Caco-2 (cell line): ENCODE results near the gene RNF130. TPM values are rescaled to one million over a fixed set of nuclear protein-coding genes. Genes with fewer than 3 reads are reported as not detected.

Experiments used
- BruUV-seq: library from RNA; stranded (reverse); fragments of 400-500 nt; replicated peaks from 2 replicates; lab custom pipeline; 2021; lab: Mats Ljungman, UMichigan
- CTCF ChIA-PET: fragments of 300-600 bp; sonication (Branson Sonifier 250); formaldehyde crosslinking; loops from one replicate; lab custom pipeline; 2022; ENCODE audit warnings: antibody characterized with exemption; lab: Charles Lee
- POLR2A ChIA-PET: fragments of 300-600 bp; sonication (Branson Sonifier 250); formaldehyde crosslinking; loops from one replicate; lab custom pipeline; 2022; ENCODE audit warnings: antibody characterized with exemption; lab: Charles Lee
- DNase-seq, 2 experiments: peaks; one replicate each; pipeline versions ENCODE4 v3.0.0 to v3.0.0-alpha.2; 2020 to 2022
- H3K27me3 ChIP-seq: replicated peaks from 2 replicates; pipeline ENCODE4 v1.6.0; 2011; ENCODE audit warnings: low read length; ENCODE audit not compliant: control insufficient read depth, insufficient read depth
- H3K36me3 ChIP-seq: 2 replicates; pipeline ENCODE4 v1.5.1; 2011; ENCODE audit warnings: low read length; ENCODE audit not compliant: control insufficient read depth, insufficient read depth
- H3K4me1 ChIP-seq: fragments of 250-450 bp; sonication (Bioruptor Pico); 2 replicates; pipeline ENCODE4 v1.5.1; 2020; ENCODE audit warnings: mild to moderate bottlenecking
- H3K4me3 ChIP-seq: 2 replicates; pipeline ENCODE4 v1.5.1; 2011; ENCODE audit warnings: low read depth, mild to moderate bottlenecking, control low read depth, low read length
- H3K9me3 ChIP-seq: fragments of 250-450 bp; sonication (Bioruptor Pico); 2 replicates; pipeline ENCODE4 v1.5.1; 2020; ENCODE audit warnings: mild to moderate bottlenecking, moderate library complexity
- H3K27ac Mint-ChIP-seq: one replicate; pipeline ENCODE4 v1.8.0; 2022; ENCODE audit warnings: mixed read lengths; ENCODE audit not compliant: unreplicated experiment
- H3K27me3 Mint-ChIP-seq: one replicate; pipeline ENCODE4 v1.8.0; 2022; ENCODE audit warnings: mixed read lengths; ENCODE audit not compliant: insufficient read depth, unreplicated experiment
- H3K36me3 Mint-ChIP-seq: one replicate; pipeline ENCODE4 v1.8.0; 2022; ENCODE audit warnings: mild to moderate bottlenecking, mixed read lengths; ENCODE audit not compliant: insufficient read depth, unreplicated experiment
- H3K4me1 Mint-ChIP-seq: one replicate; pipeline ENCODE4 v1.8.0; 2022; ENCODE audit warnings: low read depth, mixed read lengths; ENCODE audit not compliant: unreplicated experiment
- H3K4me3 Mint-ChIP-seq: one replicate; pipeline ENCODE4 v1.8.0; 2022; ENCODE audit warnings: mild to moderate bottlenecking, moderate library complexity, mixed read lengths; ENCODE audit not compliant: unreplicated experiment
- H3K9me3 Mint-ChIP-seq: one replicate; pipeline ENCODE4 v1.8.0; 2022; ENCODE audit warnings: mixed read lengths; ENCODE audit not compliant: unreplicated experiment
- CTCF ChIP-seq, 2 experiments: fragments of 200-600 bp in 1 of 2; IDR thresholded peaks; 1 replicate in 1 of 2; 2 replicates in 1 of 2; pipeline versions ENCODE4 v1.5.1 to v1.8.0; 2011 to 2022; ENCODE audit warnings: antibody characterized with exemption in 1 of 2, control low read depth in 1 of 2, inconsistent platforms in 1 of 2, low read depth in 1 of 2, low read length in 1 of 2, mild to moderate bottlenecking in 1 of 2, moderate library complexity in 1 of 2; ENCODE audit not compliant: insufficient read depth in 1 of 2, severe bottlenecking in 1 of 2, unreplicated experiment in 1 of 2
- intact Hi-C: fragments of 100-400 bp; cut with micrococcal nuclease; formaldehyde crosslinking; loops from one replicate; pipeline ENCODE4 v1.10.0; 2022; ENCODE audit not compliant: unreplicated experiment
- total RNA-seq: library from RNA; stranded (reverse); gene quantifications from 2 replicates; pipeline ENCODE4 v1.2.3, GENCODE V29; 2022

RNF130 gene
- total RNA-seq, 1 experiment from 2014 or later: 34.5 TPM

DNA sequence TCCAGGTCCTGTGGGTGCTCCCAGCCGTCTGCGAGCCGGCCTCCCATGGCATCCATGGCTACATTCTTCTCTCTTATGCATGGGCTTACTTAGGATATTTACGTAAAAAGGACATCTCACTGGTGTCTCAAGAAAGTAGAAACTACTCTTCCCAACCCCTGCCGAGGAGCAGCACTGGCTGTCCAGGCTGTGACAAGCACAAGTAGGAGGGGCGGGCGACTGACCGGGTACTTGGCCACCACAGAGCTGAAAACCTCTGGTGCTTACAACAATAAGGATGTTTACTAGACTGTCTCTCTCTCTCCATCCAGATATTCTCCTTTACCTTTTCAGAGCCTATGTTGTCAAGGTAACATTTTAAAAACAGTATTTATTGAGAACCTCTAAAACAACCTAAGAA is 107.5 kb downstream of the RNF130 start:
- Histone ChIP-seq H3K36me3 (no peaks in the 10 kb centered on the region), H3K4me3 (no peak overlapping the region), H3K4me1 (peaks cover 10% of the 10 kb centered on the region; the same call in 1 of the 2 replicates), H3K27me3 (no peaks in the 10 kb centered on the region), H3K9me3 (no peaks in the 10 kb centered on the region)
- CTCF ChIA-PET: no interaction called here
- Mint-ChIP-seq H3K9me3 (no peaks in the 10 kb centered on the region), H3K27me3 (no peaks in the 10 kb centered on the region), H3K4me1 (peaks cover 13% of the 10 kb centered on the region), H3K36me3 (no peaks in the 10 kb centered on the region), H3K4me3 (no peak overlapping the region), H3K27ac (no peak overlapping the region)
- POLR2A ChIA-PET: no interaction called here
- DNase-seq: no peak
- intact Hi-C loops: no loop called here
- BruUV-seq: no TSS peak
- no peak for TF ChIP-seq CTCF (IDR thresholded peaks at IDR 0.05; ENCODE audit: insufficient read depth in 1 of 2, low read depth in 1 of 2, low read length in 1 of 2, severe bottlenecking in 1 of 2, unreplicated experiment in 1 of 2)

GRCh38 chr5:179963375-179963774 is 108.2 kb downstream of the RNF130 start:
- Mint-ChIP-seq H3K27me3 (no peaks in the 10 kb centered on the region), H3K36me3 (no peaks in the 10 kb centered on the region), H3K4me1 (peaks cover 13% of the 10 kb centered on the region), H3K9me3 (no peaks in the 10 kb centered on the region), H3K27ac (no peak overlapping the region), H3K4me3 (no peak overlapping the region)
- no peak for TF ChIP-seq CTCF (IDR thresholded peaks at IDR 0.05; ENCODE audit: insufficient read depth in 1 of 2, low read depth in 1 of 2, low read length in 1 of 2, severe bottlenecking in 1 of 2, unreplicated experiment in 1 of 2)
- CTCF ChIA-PET: no interaction called here
- no peaks in the 10 kb centered on the region for H3K36me3 ChIP-seq
- H3K4me1 ChIP-seq: peaks cover 10% of the 10 kb centered on the region; the same call in 1 of the 2 replicates
- intact Hi-C loops: no loop called here
- H3K27me3 ChIP-seq: no peaks in the 10 kb centered on the region
- H3K4me3 ChIP-seq: no peak overlapping the region
- no TSS peak for BruUV-seq
- POLR2A ChIA-PET: no interaction called here
- H3K9me3 ChIP-seq: no peaks in the 10 kb centered on the region
- no peak for DNase-seq

DNA sequence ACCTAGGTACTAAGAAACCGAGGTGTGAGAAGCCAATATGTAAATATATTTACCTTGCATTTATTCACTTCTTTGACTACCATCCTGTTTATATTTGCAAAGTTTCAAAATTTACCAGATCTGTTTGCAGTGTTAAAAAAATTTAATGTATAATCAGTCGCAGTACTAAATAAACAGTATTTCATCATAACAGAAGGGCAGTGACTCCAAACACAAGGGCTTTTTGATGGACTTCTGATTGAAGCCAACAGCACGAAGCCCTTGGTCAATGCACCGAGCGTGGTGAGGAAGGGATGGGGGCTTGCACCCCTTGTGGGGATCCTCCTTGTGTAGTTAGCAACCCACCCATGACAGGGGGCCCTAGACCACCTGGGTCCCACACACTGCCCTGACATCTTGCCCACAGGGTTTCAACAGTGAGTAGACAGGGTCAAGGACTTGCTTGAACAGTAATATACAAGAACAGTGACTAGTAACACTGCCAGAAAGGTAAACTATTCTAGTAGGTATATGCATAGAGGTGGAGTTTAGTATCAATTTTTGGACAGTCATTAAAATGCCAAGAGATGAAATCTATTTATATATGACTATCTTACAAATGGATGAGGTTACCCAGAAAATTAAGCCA is 111.2 kb downstream of the RNF130 start:
- H3K36me3 Mint-ChIP-seq: no peaks in the 10 kb centered on the region
- no peak overlapping the region for H3K27ac Mint-ChIP-seq
- Histone ChIP-seq H3K36me3 (no peaks in the 10 kb centered on the region), H3K4me3 (no peak overlapping the region), H3K9me3 (no peaks in the 10 kb centered on the region), H3K4me1 (no peaks in the 10 kb centered on the region), H3K27me3 (no peaks in the 10 kb centered on the region)
- TF ChIP-seq CTCF (IDR thresholded peaks at IDR 0.05; ENCODE audit: insufficient read depth in 1 of 2, low read depth in 1 of 2, low read length in 1 of 2, severe bottlenecking in 1 of 2, unreplicated experiment in 1 of 2): no peak
- intact Hi-C loops: no loop called here
- no peak overlapping the region for H3K4me3 Mint-ChIP-seq
- H3K9me3 Mint-ChIP-seq: no peaks in the 10 kb centered on the region
- ChIA-PET CTCF (no interaction called here), POLR2A (no interaction called here)
- no peak for DNase-seq
- BruUV-seq: no TSS peak
- no peaks in the 10 kb centered on the region for H3K4me1 Mint-ChIP-seq
- H3K27me3 Mint-ChIP-seq: no peaks in the 10 kb centered on the region
